BE2C (cell line): ENCODE measurements around the gene TUT7.

Source experiments
- DNase-seq: peaks from one replicate; pipeline ENCODE4 v3.0.0-alpha.2; 2020
- H3K27me3 ChIP-seq: fragments of 250-450 bp; sonication (Bioruptor Pico); 2 replicates; pipeline ENCODE4 v1.5.1; 2020; ENCODE audit warnings: mild to moderate bottlenecking
- H3K36me3 ChIP-seq: fragments of 250-450 bp; sonication (Bioruptor Pico); 2 replicates; pipeline ENCODE4 v1.5.1; 2020; ENCODE audit warnings: mild to moderate bottlenecking
- H3K4me1 ChIP-seq: fragments of 250-450 bp; sonication (Bioruptor Pico); 2 replicates; pipeline ENCODE4 v1.5.1; 2020
- H3K4me3 ChIP-seq: 2 replicates; pipeline ENCODE4 v1.5.1; 2011; ENCODE audit warnings: low read depth, low read length
- H3K9me3 ChIP-seq: fragments of 250-450 bp; sonication (Bioruptor Pico); 2 replicates; pipeline ENCODE4 v1.5.1; 2020
- CTCF ChIP-seq: IDR thresholded peaks from 2 replicates; pipeline ENCODE4 v1.5.1; 2012; ENCODE audit warnings: mild to moderate bottlenecking, low read depth, low read length

Gene TUT7

GRCh38 chr9:86329649-86330048, 24.6 kb downstream of the TUT7 start:
- Histone ChIP-seq H3K27me3 (no peaks in the 10 kb centered on the region), H3K9me3 (no peaks in the 10 kb centered on the region), H3K4me3 (no peak overlapping the region), H3K4me1 (no peaks in the 10 kb centered on the region), H3K36me3 (peaks cover 21% of the 10 kb centered on the region)
- no peak for TF ChIP-seq CTCF
- DNase-seq = no peak

- TF ChIP-seq CTCF = no peak
- Histone ChIP-seq H3K4me1 (no peaks in the 10 kb centered on the region), H3K36me3 (peaks cover 27% of the 10 kb centered on the region), H3K4me3 (no peak overlapping the region), H3K27me3 (no peaks in the 10 kb centered on the region), H3K9me3 (no peaks in the 10 kb centered on the region)
- no peak for DNase-seq
Observed at GRCh38 chr9:86328156-86328555, 26.1 kb downstream of the TUT7 start.

GRCh38 chr9:86326536-86326935, 27.7 kb downstream of the TUT7 start:
- DNase-seq = no peak
- H3K36me3 ChIP-seq = peaks cover 37% of the 10 kb centered on the region
- no peaks in the 10 kb centered on the region for H3K9me3 ChIP-seq
- TF ChIP-seq CTCF = no peak
- H3K4me3 ChIP-seq = no peak overlapping the region
- H3K27me3 ChIP-seq = no peaks in the 10 kb centered on the region
- no peaks in the 10 kb centered on the region for H3K4me1 ChIP-seq

- no peak for DNase-seq
- Histone ChIP-seq H3K36me3 (peaks cover 37% of the 10 kb centered on the region), H3K27me3 (no peaks in the 10 kb centered on the region), H3K4me1 (no peaks in the 10 kb centered on the region), H3K4me3 (no peak overlapping the region), H3K9me3 (no peaks in the 10 kb centered on the region)
- no peak for TF ChIP-seq CTCF
Observed at GRCh38 chr9:86324901-86325300, 29.3 kb downstream of the TUT7 start.

GRCh38 chr9:86324308-86324707, 29.9 kb downstream of the TUT7 start:
- TF ChIP-seq CTCF = no peak
- no peaks in the 10 kb centered on the region for H3K9me3 ChIP-seq
- H3K4me3 ChIP-seq = no peak overlapping the region
- no peaks in the 10 kb centered on the region for H3K27me3 ChIP-seq
- no peak for DNase-seq
- H3K36me3 ChIP-seq = peaks cover 37% of the 10 kb centered on the region
- no peaks in the 10 kb centered on the region for H3K4me1 ChIP-seq

GRCh38 chr9:86322973-86323644, 31.1 kb downstream of the TUT7 start:
- H3K9me3 ChIP-seq = no peaks in the 10 kb centered on the region
- no peak overlapping the region for H3K4me3 ChIP-seq
- TF ChIP-seq CTCF = no peak
- peaks cover 34% of the 10 kb centered on the region for H3K36me3 ChIP-seq
- no peaks in the 10 kb centered on the region for H3K4me1 ChIP-seq
- no peaks in the 10 kb centered on the region for H3K27me3 ChIP-seq
- no peak for DNase-seq
